Measurements from ENCODE around the gene NLRP3.

- TF ChIP-seq POLR2AphosphoS5 (IDR thresholded peaks at IDR 0.05) (no peak), POLR2A (IDR thresholded peaks at IDR 0.05) (no peak), EP300 (IDR thresholded peaks at IDR 0.05) (no peak)
- TF ChIP-seq, protein P1, sequence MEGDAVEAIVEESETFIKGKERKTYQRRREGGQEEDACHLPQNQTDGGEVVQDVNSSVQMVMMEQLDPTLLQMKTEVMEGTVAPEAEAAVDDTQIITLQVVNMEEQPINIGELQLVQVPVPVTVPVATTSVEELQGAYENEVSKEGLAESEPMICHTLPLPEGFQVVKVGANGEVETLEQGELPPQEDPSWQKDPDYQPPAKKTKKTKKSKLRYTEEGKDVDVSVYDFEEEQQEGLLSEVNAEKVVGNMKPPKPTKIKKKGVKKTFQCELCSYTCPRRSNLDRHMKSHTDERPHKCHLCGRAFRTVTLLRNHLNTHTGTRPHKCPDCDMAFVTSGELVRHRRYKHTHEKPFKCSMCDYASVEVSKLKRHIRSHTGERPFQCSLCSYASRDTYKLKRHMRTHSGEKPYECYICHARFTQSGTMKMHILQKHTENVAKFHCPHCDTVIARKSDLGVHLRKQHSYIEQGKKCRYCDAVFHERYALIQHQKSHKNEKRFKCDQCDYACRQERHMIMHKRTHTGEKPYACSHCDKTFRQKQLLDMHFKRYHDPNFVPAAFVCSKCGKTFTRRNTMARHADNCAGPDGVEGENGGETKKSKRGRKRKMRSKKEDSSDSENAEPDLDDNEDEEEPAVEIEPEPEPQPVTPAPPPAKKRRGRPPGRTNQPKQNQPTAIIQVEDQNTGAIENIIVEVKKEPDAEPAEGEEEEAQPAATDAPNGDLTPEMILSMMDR (IDR thresholded peaks at IDR 0.05) = no peak
Observed at GRCh38 chr1:247371801-247372259, 44.1 kb upstream of the NLRP3 start.

Data from upper lobe of left lung (tissue), 4 donors.